HepG2 (cell line): ENCODE measurements around the gene PIGC.

Experiments used
- CTCF ChIP-seq: sonication (generic); formaldehyde crosslinking; IDR thresholded peaks from 2 replicates; pipeline ENCODE4 v1.5.0; 2020; ENCODE audit warnings: mild to moderate bottlenecking, missing genetic modification reagents, moderate library complexity
- ELF1 ChIP-seq: sonication (generic); formaldehyde crosslinking; IDR thresholded peaks from 2 replicates; pipeline ENCODE4 v1.4.0; 2020; ENCODE audit warnings: missing genetic modification reagents
- FOXA3 ChIP-seq: IDR thresholded peaks from 2 replicates; pipeline ENCODE4 v1.6.1; 2016; ENCODE audit warnings: missing genetic modification reagents, missing compliant biosample characterization
- MTA1 ChIP-seq: sonication (generic); formaldehyde crosslinking; IDR thresholded peaks from 2 replicates; pipeline ENCODE4 v1.4.0; 2020; ENCODE audit warnings: missing genetic modification reagents, mild to moderate bottlenecking, borderline replicate concordance
- NKX3-1 ChIP-seq: sonication (generic); formaldehyde crosslinking; IDR thresholded peaks from 2 replicates; pipeline ENCODE4 v1.5.0; 2020; ENCODE audit warnings: missing genetic modification reagents
- RFXANK ChIP-seq: IDR thresholded peaks from 2 replicates; pipeline ENCODE4 v1.6.1; 2016
- SSRP1 ChIP-seq: IDR thresholded peaks from 2 replicates; pipeline ENCODE4 v1.6.1; 2016; ENCODE audit warnings: control low read depth

GRCh38 chr1:172427191-172427590, 16.7 kb downstream of the PIGC start:
- TF ChIP-seq SSRP1 (CRISPR knock-in tag) (no peak), ELF1 (CRISPR knock-in tag) (no peak), CTCF (no peak), RFXANK (CRISPR knock-in tag) (no peak), NKX3-1 (CRISPR knock-in tag) (no peak), FOXA3 (CRISPR knock-in tag) (no peak), MTA1 (CRISPR knock-in tag) (no peak)
